ENCODE data around the gene GPR156. TPM values are rescaled to one million over a fixed set of nuclear protein-coding genes. Genes with fewer than 3 reads are reported as not detected.

The GPR156 gene
- total and polyA plus RNA-seq, 2 experiments from 2014 or later: not detected

GRCh38 chr3:120125992-120126391 lies 159.0 kb downstream of the GPR156 start:
- no peak for TF ChIP-seq EZH2phosphoT487 (IDR thresholded peaks at IDR 0.05; ENCODE audit: insufficient read depth, low read depth)
- no peak for TF ChIP-seq EZH2 (IDR thresholded peaks at IDR 0.05; ENCODE audit: insufficient read depth, poor library complexity, severe bottlenecking)
- Histone ChIP-seq H4K20me1 (ENCODE audit: insufficient read depth) (no peaks in the 10 kb centered on the region), H3F3A (ENCODE audit: insufficient read depth) (no peaks in the 10 kb centered on the region), H3K36me3 (ENCODE audit: low read depth) (no peaks in the 10 kb centered on the region), H3K9ac (no peak overlapping the region), H3K27ac (no peak overlapping the region), H3K79me2 (ENCODE audit: insufficient read depth) (no peaks in the 10 kb centered on the region), H3K9me3 (ENCODE audit: low read depth) (no peaks in the 10 kb centered on the region), H3K4me1 (ENCODE audit: insufficient read depth) (peaks cover 9% of the 10 kb centered on the region; the same call in 1 of the 2 replicates), H2AFZ (no peak overlapping the region), H3K4me3 (no peak overlapping the region), H3K4me2 (ENCODE audit: unreplicated experiment) (no peak overlapping the region), H3K9me2 (ENCODE audit: insufficient read depth) (no peaks in the 10 kb centered on the region), H3K27me3 (replicated peaks; ENCODE audit: insufficient read depth) (no peaks in the 10 kb centered on the region)
- DNase-seq: no peak
- in situ Hi-C loops (cut with MboI): no loop called here

- no peaks in the 10 kb centered on the region for H3K36me3 ChIP-seq (ENCODE audit: low read depth)
- H3K9me2 ChIP-seq (ENCODE audit: insufficient read depth): no peaks in the 10 kb centered on the region
- H3K4me1 ChIP-seq (ENCODE audit: insufficient read depth): peaks cover 5% of the 10 kb centered on the region; the same call in 1 of the 2 replicates
- H3K9ac ChIP-seq: no peak overlapping the region
- no peak overlapping the region for H3K4me2 ChIP-seq (ENCODE audit: unreplicated experiment)
- H3K27ac ChIP-seq: no peak overlapping the region
- H3K27me3 ChIP-seq (replicated peaks; ENCODE audit: insufficient read depth): no peaks in the 10 kb centered on the region
- TF ChIP-seq EZH2phosphoT487 (IDR thresholded peaks at IDR 0.05; ENCODE audit: insufficient read depth, low read depth) (no peak), EZH2 (IDR thresholded peaks at IDR 0.05; ENCODE audit: insufficient read depth, poor library complexity, severe bottlenecking) (no peak)
- 0 out of 2 replicates have a peak, but pooled peaks cover 3% of the 10 kb centered on the region for H3F3A ChIP-seq (ENCODE audit: insufficient read depth)
- WGBS, 2 experiments (ENCODE audit: low coverage in 1 of 2, low lambda C conversion rate in 2 of 2, missing lambda C conversion rate in 2 of 2): 92% methylated on average over 7 of the region's 7 CpGs
- no peaks in the 10 kb centered on the region for H3K79me2 ChIP-seq (ENCODE audit: insufficient read depth)
- DNase-seq: no peak
- in situ Hi-C loops (cut with MboI): no loop called here
- no peaks in the 10 kb centered on the region for H3K9me3 ChIP-seq (ENCODE audit: low read depth)
- no peak overlapping the region for H2AFZ ChIP-seq
- no peak overlapping the region for H3K4me3 ChIP-seq
- H4K20me1 ChIP-seq (ENCODE audit: insufficient read depth): no peaks in the 10 kb centered on the region
These were observed 165.0 kb downstream of the GPR156 start for GRCh38 chr3:120119846-120120510.

Small RNAs within 50 kb of the gene (small RNA-seq; reads per million reads assigned to genes)
- gene RF00019 (ENCODE audit: low read depth, low replicate concordance): not detected
- gene RN7SL397P (ENCODE audit: low read depth, low replicate concordance): not detected

Other genes starting within 250 kb of the GPR156 start
- 42.6 and 43.1 TPM in 2 replicates for gene GSK3B, start 190.8 kb downstream of the GPR156 start, total RNA-seq (2014; rRNA removed; shearing (Covaris generic))
- gene GSK3B, start 190.8 kb downstream of the GPR156 start, polyA plus RNA-seq (2016; fragmentation: Nextera tagmentation; extraction: Ambion mirVana): 19.7 and 21.2 TPM in 2 replicates
- 29.2 and 34.4 TPM in 2 replicates for gene LRRC58, start 64.1 kb upstream of the GPR156 start, total RNA-seq (2014; rRNA removed; shearing (Covaris generic))
- gene LRRC58, start 64.1 kb upstream of the GPR156 start, polyA plus RNA-seq (2016; fragmentation: Nextera tagmentation; extraction: Ambion mirVana): 12.9 and 13.1 TPM in 2 replicates
- 4,171 and 4,244 TPM in 2 replicates for gene FSTL1, start 165.8 kb upstream of the GPR156 start, total RNA-seq (2014; rRNA removed; shearing (Covaris generic))
- 1,910 and 1,919 TPM in 2 replicates for gene FSTL1, start 165.8 kb upstream of the GPR156 start, polyA plus RNA-seq (2016; fragmentation: Nextera tagmentation; extraction: Ambion mirVana)